ENCODE measurements around the gene CLPTM1.
"Not testable (repeated sequence)": the region's sequence is repeated elsewhere in the genome, so short reads cannot be mapped to it uniquely, and the experiment has no call there.

CLPTM1 gene

GRCh38 chr19:44958090-44958489 lies 2.9 kb downstream of the CLPTM1 start:
- no peak overlapping the region for H3K4me3 ChIP-seq (ENCODE audit: low read depth, low read length)
- TF ChIP-seq CTCF (conservative IDR thresholded peaks at IDR 0.05; ENCODE audit: low read depth, low read length), result no peak
- DNase-seq (ENCODE audit: low read depth), result no peak

GRCh38 chr19:44959691-44960090 lies 4.5 kb downstream of the CLPTM1 start:
- DNase-seq (ENCODE audit: low read depth), result no peak
- no peak overlapping the region for H3K4me3 ChIP-seq (ENCODE audit: low read depth, low read length)
- no peak for TF ChIP-seq CTCF (conservative IDR thresholded peaks at IDR 0.05; ENCODE audit: low read depth, low read length)

- no peak overlapping the region for H3K4me3 ChIP-seq (ENCODE audit: low read depth, low read length)
- DNase-seq (ENCODE audit: low read depth), result no peak
Observed at GRCh38 chr19:44960906-44961728, 5.9 kb downstream of the CLPTM1 start.

GRCh38 chr19:44961821-44962220 lies 6.6 kb downstream of the CLPTM1 start:
- no peak for TF ChIP-seq CTCF (conservative IDR thresholded peaks at IDR 0.05; ENCODE audit: low read depth, low read length)
- no peak for DNase-seq (ENCODE audit: low read depth)

More at GRCh38 chr19:44960906-44961728, 5.9 kb downstream of the CLPTM1 start:
- TF ChIP-seq CTCF (conservative IDR thresholded peaks at IDR 0.05; ENCODE audit: low read depth, low read length), result no peak

GRCh38 chr19:44968118-44968517 lies 12.9 kb downstream of the CLPTM1 start:
- DNase-seq (ENCODE audit: low read depth), result no peak
- no peak overlapping the region for H3K4me3 ChIP-seq (ENCODE audit: low read depth, low read length)
- no peak for TF ChIP-seq CTCF (conservative IDR thresholded peaks at IDR 0.05; ENCODE audit: low read depth, low read length)

More at GRCh38 chr19:44961821-44962220, 6.6 kb downstream of the CLPTM1 start:
- no peak overlapping the region for H3K4me3 ChIP-seq (ENCODE audit: low read depth, low read length)

- H3K4me3 ChIP-seq (ENCODE audit: low read depth, low read length), result no peak overlapping the region
- no peak for TF ChIP-seq CTCF (conservative IDR thresholded peaks at IDR 0.05; ENCODE audit: low read depth, low read length)
- no peak for DNase-seq (ENCODE audit: low read depth)
Observed at GRCh38 chr19:44968670-44969069, 13.5 kb downstream of the CLPTM1 start.

GRCh38 chr19:44969437-44969836 lies 14.3 kb downstream of the CLPTM1 start:
- DNase-seq (ENCODE audit: low read depth), result no peak
- no peak overlapping the region for H3K4me3 ChIP-seq (ENCODE audit: low read depth, low read length)
- TF ChIP-seq CTCF (conservative IDR thresholded peaks at IDR 0.05; ENCODE audit: low read depth, low read length), result no peak

- not testable (repeated sequence) for DNase-seq (ENCODE audit: low read depth); H3K4me3 ChIP-seq (ENCODE audit: low read depth, low read length)
Observed at GRCh38 chr19:44971451-44971850, 16.3 kb downstream of the CLPTM1 start.

All from choroid plexus epithelial cell (primary cell).